ENCODE measurements around the gene AOPEP. TPM values are rescaled to one million over a fixed set of nuclear protein-coding genes. Genes with fewer than 3 reads are reported as not detected.

The AOPEP gene
- total and polyA plus RNA-seq, 2 of the 13 experiments (the other 11 are each of a cell fraction or from before 2014, with no cell fraction given): 22.2 to 41.6 TPM

- TF ChIP-seq ZBTB38 (CRISPR knock-in tag; IDR thresholded peaks at IDR 0.05) (no peak), SP5 (CRISPR knock-in tag; IDR thresholded peaks at IDR 0.05; ENCODE audit: borderline replicate concordance, low read depth) (0 out of 2 replicates have a peak, but pooled peaks have one; percentile 14), ZBTB1 (CRISPR knock-in tag; IDR thresholded peaks at IDR 0.05; ENCODE audit: borderline replicate concordance) (no peak), TBX2 (CRISPR knock-in tag; IDR thresholded peaks at IDR 0.05; ENCODE audit: borderline replicate concordance) (peak; percentile 67; the same call in 1 of the 2 replicates), MXD1 (CRISPR knock-in tag; IDR thresholded peaks at IDR 0.05) (0 out of 2 replicates have a peak, but pooled peaks have one; percentile 29), RBFOX2 (IDR thresholded peaks at IDR 0.05; ENCODE audit: low read depth, low read length) (peak; percentile 52; the same call in 1 of the 2 replicates), BORCS8-MEF2B (CRISPR knock-in tag; IDR thresholded peaks at IDR 0.05) (no peak), GRHL1 (CRISPR knock-in tag; conservative IDR thresholded peaks at IDR 0.05) (no peak), HMGXB3 (CRISPR knock-in tag; IDR thresholded peaks at IDR 0.05; ENCODE audit: borderline replicate concordance) (peak; percentile 45; the same call in 1 of the 2 replicates), SRY (CRISPR knock-in tag; IDR thresholded peaks at IDR 0.05) (no peak), ZNF710 (CRISPR knock-in tag; IDR thresholded peaks at IDR 0.05; ENCODE audit: borderline replicate concordance) (peak; percentile 57; the same call in 1 of the 2 replicates), ZNF747 (CRISPR knock-in tag; IDR thresholded peaks at IDR 0.05; ENCODE audit: borderline replicate concordance) (no peak), SMARCE1 (IDR thresholded peaks at IDR 0.05; ENCODE audit: borderline replicate concordance) (no peak), NR2F2 (IDR thresholded peaks at IDR 0.05; ENCODE audit: borderline replicate concordance, low read depth) (peak; percentile 76), ZNF382 (CRISPR knock-in tag; IDR thresholded peaks at IDR 0.05; ENCODE audit: borderline replicate concordance) (no peak), ZBTB39 (CRISPR knock-in tag; IDR thresholded peaks at IDR 0.05) (peak; percentile 69; the same call in 1 of the 2 replicates)
These were observed 265.7 kb downstream of the AOPEP start (continued) for GRCh38 chr9:94991961-94992907.
